GM12878 (cell line): ENCODE data around the gene C4BPB. TPM values are rescaled to one million over a fixed set of nuclear protein-coding genes. Genes with fewer than 3 reads are reported as not detected.

Experiments
- EP300 ChIP-seq, 2 experiments: fragments of 150-350 bp in 1 of 2; IDR thresholded peaks; 2 replicates each; pipeline ENCODE4 v1.6.1; 2011 to 2012; ENCODE audit warnings: low read depth in 2 of 2, low read length in 2 of 2, borderline replicate concordance in 1 of 2, improper control_type of control experiment in 1 of 2, inconsistent platforms in 1 of 2; ENCODE audit not compliant: control insufficient read depth in 1 of 2
- IKZF1 ChIP-seq: fragments of 450-650 bp; conservative IDR thresholded peaks from 2 replicates; pipeline ENCODE4 v1.6.1; 2017; ENCODE audit warnings: antibody characterized with exemption, mild to moderate bottlenecking
- MEF2B ChIP-seq: fragments of 450-650 bp; IDR thresholded peaks from 2 replicates; pipeline ENCODE4 v1.6.1; 2018; ENCODE audit warnings: mild to moderate bottlenecking, moderate library complexity; ENCODE audit not compliant: partially characterized antibody, poor library complexity, severe bottlenecking
- PKNOX1 ChIP-seq: fragments of 450-650 bp; IDR thresholded peaks from 2 replicates; pipeline ENCODE4 v1.6.1; 2016; ENCODE audit warnings: mild to moderate bottlenecking
- RELA ChIP-seq: fragments of 450-650 bp; IDR thresholded peaks from 2 replicates; pipeline ENCODE4 v1.8.0; 2014; ENCODE audit warnings: borderline replicate concordance; ENCODE audit not compliant: partially characterized antibody
- RFX5 ChIP-seq: IDR thresholded peaks from 2 replicates; pipeline ENCODE4 v1.6.1; 2011; ENCODE audit warnings: low read depth, low read length, improper control_type of control experiment
- SPI1 ChIP-seq: IDR thresholded peaks from 2 replicates; pipeline ENCODE4 v1.6.1; 2011; ENCODE audit warnings: low read depth, mild to moderate bottlenecking, low read length, moderate library complexity, borderline replicate concordance; ENCODE audit not compliant: insufficient read depth
- TARDBP ChIP-seq: IDR thresholded peaks from 2 replicates; pipeline ENCODE4 v1.6.1; 2016; ENCODE audit warnings: borderline replicate concordance
- TCF12 ChIP-seq: IDR thresholded peaks from 2 replicates; pipeline ENCODE4 v1.6.1; 2011; ENCODE audit warnings: low read depth, mild to moderate bottlenecking, low read length
- ZBTB40 ChIP-seq: fragments of 450-650 bp; IDR thresholded peaks from 2 replicates; pipeline ENCODE4 v1.6.1; 2016; ENCODE audit warnings: mild to moderate bottlenecking, moderate library complexity, borderline replicate concordance
- ZNF384 ChIP-seq: IDR thresholded peaks from 2 replicates; pipeline ENCODE4 v1.6.1; 2012; ENCODE audit warnings: low read depth, mild to moderate bottlenecking, low read length, improper control_type of control experiment, borderline replicate concordance
- ZSCAN29 ChIP-seq: fragments of 450-650 bp; IDR thresholded peaks from 2 replicates; pipeline ENCODE4 v1.6.1; 2017; ENCODE audit warnings: mild to moderate bottlenecking, moderate library complexity
- polyA plus RNA-seq, 11 experiments: library from polyadenylated mRNA; depleted of rRNA in 4 of 11; unstranded in 6 of 11; stranded (reverse) in 5 of 11; fragments of >200 nt; fragmentation: Nextera tagmentation in 4 of 11; fragmentation: Illumina TruSeq in 1 of 11; extraction: Ambion mirVana in 4 of 11; extraction: Trizol in 1 of 11; gene quantifications; 1 replicate in 1 of 11; 2 replicates in 10 of 11; pipeline versions ENCODE4 v1.2.1 to v1.2.3, GENCODE V29; 2011 to 2016; ENCODE audit warnings: inconsistent platforms in 2 of 11, missing spikeins in 2 of 11, low read depth in 1 of 11
- total RNA-seq, 4 experiments: library from RNA; depleted of rRNA in 3 of 4; stranded (reverse); fragments of >200 nt in 3 of 4; fragmentation: Illumina TruSeq in 1 of 4; extraction: Trizol in 1 of 4; gene quantifications; 2 replicates each; pipeline versions ENCODE4 v1.2.1 to v1.2.3, GENCODE V29; 2013 to 2021
- TF ChIP-seq, protein P1 (sequence below): fragments of 450-650 bp; IDR thresholded peaks from 2 replicates; pipeline ENCODE4 v1.6.1; 2016; ENCODE audit warnings: mild to moderate bottlenecking
- TF ChIP-seq, protein P2 (sequence below): fragments of 450-650 bp; IDR thresholded peaks from 2 replicates; pipeline ENCODE4 v1.6.1; 2018; ENCODE audit warnings: mild to moderate bottlenecking, low read depth, moderate library complexity; ENCODE audit not compliant: partially characterized antibody

The C4BPB gene
- total and polyA plus RNA-seq, 10 of the 15 experiments (the other 5 are each of a cell fraction or from before 2014, with no cell fraction given) = 0.31 to 1.2 (median 0.53) TPM; not detected in 1

DNA sequence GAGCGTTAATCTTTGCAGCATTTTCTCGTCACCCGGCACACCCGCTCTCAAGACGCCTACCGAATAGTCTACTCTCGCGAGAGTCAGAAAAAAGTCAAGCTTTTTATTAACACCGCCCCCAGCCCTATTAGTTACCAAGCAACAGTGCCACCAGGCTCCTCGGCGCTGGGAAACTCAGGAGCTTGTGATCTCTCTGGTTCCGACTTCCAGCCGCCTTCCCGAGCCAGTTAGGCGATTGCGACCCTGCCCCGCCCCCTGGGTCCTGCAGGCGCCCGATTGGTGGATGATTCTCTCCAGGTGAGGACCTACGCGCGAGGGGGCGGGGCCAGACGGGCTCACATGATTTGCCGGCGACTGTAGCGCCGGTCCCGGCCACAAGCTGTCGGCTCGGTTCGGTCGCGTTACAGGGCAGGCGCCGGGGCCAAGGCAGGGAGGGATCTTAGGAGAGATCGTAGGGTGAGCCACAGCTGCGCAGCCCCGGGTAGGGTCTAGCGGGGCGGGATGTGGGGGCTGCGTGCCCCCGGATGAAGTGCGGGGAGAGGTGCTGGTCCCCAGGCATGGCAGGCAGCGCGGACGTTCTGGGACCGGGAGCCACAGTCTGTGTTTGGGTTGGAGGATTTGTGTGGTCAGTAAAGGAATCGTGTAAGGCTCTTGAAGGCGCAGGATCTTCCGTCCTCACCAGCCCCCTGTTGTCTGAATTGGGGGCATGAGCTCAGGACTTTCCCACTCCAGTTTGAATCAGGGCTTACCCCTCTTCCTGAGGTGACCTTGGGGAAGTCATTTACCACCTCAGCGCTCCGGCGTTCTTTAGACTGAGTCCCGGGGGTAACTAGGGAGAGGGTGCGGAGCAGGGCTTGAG lies 35.5 kb upstream of the C4BPB start, which contains the start of gene PFKFB2 (continued):
- no peak for TF ChIP-seq EP300 (IDR thresholded peaks at IDR 0.05; ENCODE audit: borderline replicate concordance in 1 of 2, control insufficient read depth in 1 of 2, low read depth in 2 of 2, low read length in 2 of 2)
- TF ChIP-seq, protein P1, sequence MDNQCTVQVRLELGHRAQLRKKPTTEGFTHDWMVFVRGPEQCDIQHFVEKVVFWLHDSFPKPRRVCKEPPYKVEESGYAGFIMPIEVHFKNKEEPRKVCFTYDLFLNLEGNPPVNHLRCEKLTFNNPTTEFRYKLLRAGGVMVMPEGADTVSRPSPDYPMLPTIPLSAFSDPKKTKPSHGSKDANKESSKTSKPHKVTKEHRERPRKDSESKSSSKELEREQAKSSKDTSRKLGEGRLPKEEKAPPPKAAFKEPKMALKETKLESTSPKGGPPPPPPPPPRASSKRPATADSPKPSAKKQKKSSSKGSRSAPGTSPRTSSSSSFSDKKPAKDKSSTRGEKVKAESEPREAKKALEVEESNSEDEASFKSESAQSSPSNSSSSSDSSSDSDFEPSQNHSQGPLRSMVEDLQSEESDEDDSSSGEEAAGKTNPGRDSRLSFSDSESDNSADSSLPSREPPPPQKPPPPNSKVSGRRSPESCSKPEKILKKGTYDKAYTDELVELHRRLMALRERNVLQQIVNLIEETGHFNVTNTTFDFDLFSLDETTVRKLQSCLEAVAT = no peak
- peak; percentile 68 for TF ChIP-seq ZNF384
- no peak for TF ChIP-seq SPI1
- peak; percentile 27; the same call in 1 of the 2 replicates for TF ChIP-seq RFX5
- TF ChIP-seq ZSCAN29 = no peak
- no peak; the same call in 1 of the 2 replicates for TF ChIP-seq ZBTB40
- no peak for TF ChIP-seq TARDBP
- 0 out of 2 replicates have a peak, but pooled peaks have one; percentile 2 for TF ChIP-seq TCF12
- TF ChIP-seq, protein P2, sequence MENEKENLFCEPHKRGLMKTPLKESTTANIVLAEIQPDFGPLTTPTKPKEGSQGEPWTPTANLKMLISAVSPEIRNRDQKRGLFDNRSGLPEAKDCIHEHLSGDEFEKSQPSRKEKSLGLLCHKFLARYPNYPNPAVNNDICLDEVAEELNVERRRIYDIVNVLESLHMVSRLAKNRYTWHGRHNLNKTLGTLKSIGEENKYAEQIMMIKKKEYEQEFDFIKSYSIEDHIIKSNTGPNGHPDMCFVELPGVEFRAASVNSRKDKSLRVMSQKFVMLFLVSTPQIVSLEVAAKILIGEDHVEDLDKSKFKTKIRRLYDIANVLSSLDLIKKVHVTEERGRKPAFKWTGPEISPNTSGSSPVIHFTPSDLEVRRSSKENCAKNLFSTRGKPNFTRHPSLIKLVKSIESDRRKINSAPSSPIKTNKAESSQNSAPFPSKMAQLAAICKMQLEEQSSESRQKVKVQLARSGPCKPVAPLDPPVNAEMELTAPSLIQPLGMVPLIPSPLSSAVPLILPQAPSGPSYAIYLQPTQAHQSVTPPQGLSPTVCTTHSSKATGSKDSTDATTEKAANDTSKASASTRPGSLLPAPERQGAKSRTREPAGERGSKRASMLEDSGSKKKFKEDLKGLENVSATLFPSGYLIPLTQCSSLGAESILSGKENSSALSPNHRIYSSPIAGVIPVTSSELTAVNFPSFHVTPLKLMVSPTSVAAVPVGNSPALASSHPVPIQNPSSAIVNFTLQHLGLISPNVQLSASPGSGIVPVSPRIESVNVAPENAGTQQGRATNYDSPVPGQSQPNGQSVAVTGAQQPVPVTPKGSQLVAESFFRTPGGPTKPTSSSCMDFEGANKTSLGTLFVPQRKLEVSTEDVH = no peak
- TF ChIP-seq IKZF1 = peak; percentile 53
- peak; percentile 9; the same call in 1 of the 2 replicates for TF ChIP-seq PKNOX1
- TF ChIP-seq RELA = peak; percentile 21
- no peak for TF ChIP-seq MEF2B
